A549 (cell line): ENCODE measurements around the gene RABGAP1L.

Experiments used
- EP300 ChIP-seq, 2 experiments: fragments of >200 bp; sonication (Bioruptor Twin); formaldehyde crosslinking; IDR thresholded peaks; 2 replicates in 1 of 2; 3 replicates in 1 of 2; pipeline ENCODE4 v1.6.1; 2016 to 2017
- GATA3 ChIP-seq: IDR thresholded peaks from 2 replicates; pipeline ENCODE4 v1.6.1; 2012; ENCODE audit warnings: borderline replicate concordance
- KDM1A ChIP-seq: fragments of 200-600 bp; sonication (generic); IDR thresholded peaks from 2 replicates; pipeline ENCODE4 v1.6.1; 2016; ENCODE audit warnings: low read depth, mild to moderate bottlenecking

GRCh38 chr1:174825806-174826205 is 666.5 kb downstream of the RABGAP1L start:
- TF ChIP-seq EP300 (IDR thresholded peaks at IDR 0.05) (no peak), GATA3 (no peak), KDM1A (no peak)
